B cell (primary cell): ENCODE results near the gene KYNU. TPM values are rescaled to one million over a fixed set of nuclear protein-coding genes. Genes with fewer than 3 reads are reported as not detected.

ENCODE experiments used
- ATAC-seq: fragments of 200-7000 bp; cut with Tn5 transposase; one replicate; pipeline ENCODE4 v1.10.0; 2021; ENCODE audit warnings: low read depth, mild to moderate bottlenecking, moderate number of reproducible peaks, moderate library complexity
- CTCF ChIA-PET: fragments of 350-600 bp; sonication (Branson Sonifier 250); formaldehyde crosslinking; loops from one replicate; lab custom pipeline; 2021; ENCODE audit warnings: antibody characterized with exemption, inconsistent platforms; lab: Charles Lee
- POLR2A ChIA-PET: fragments of 350-600 bp; sonication (Branson Sonifier 250); formaldehyde crosslinking; loops from one replicate; lab custom pipeline; 2021; ENCODE audit warnings: antibody characterized with exemption; lab: Charles Lee
- DNase-seq: peaks from one replicate; pipeline ENCODE4 v3.0.0; 2013
- H2AFZ ChIP-seq: 2 replicates; pipeline ENCODE4 v1.6.1; 2012; ENCODE audit warnings: mild to moderate bottlenecking, low read depth, low read length; ENCODE audit not compliant: insufficient read depth, poor library complexity, severe bottlenecking
- H3K27ac ChIP-seq, 2 donors: 1 replicate in 1 of 2; 2 replicates in 1 of 2; pipeline ENCODE4 v1.5.1; 2012 to 2013; ENCODE audit warnings: low read length in 2 of 2, mild to moderate bottlenecking in 2 of 2, moderate library complexity in 1 of 2
- H3K27me3 ChIP-seq, 4 experiments: fragments of 200-600 bp in 1 of 4; sonication (generic) in 1 of 4; replicated peaks in 1 of 4; 1 replicate in 2 of 4; 2 replicates in 2 of 4; pipeline versions ENCODE4 v1.6.1 to v1.7.0; 2013 to 2016; ENCODE audit warnings: low read length in 3 of 4, mild to moderate bottlenecking in 2 of 4, mixed read lengths in 1 of 4, moderate library complexity in 1 of 4; ENCODE audit not compliant: insufficient read depth in 4 of 4, control insufficient read depth in 3 of 4; ENCODE audit errors: control extremely low read depth in 1 of 4
- H3K36me3 ChIP-seq, 2 experiments: replicated peaks in 1 of 2; 1 replicate in 1 of 2; 2 replicates in 1 of 2; pipeline versions ENCODE4 v1.6.1 to v1.7.1; 2013; ENCODE audit warnings: low read length in 1 of 2; ENCODE audit not compliant: insufficient read depth in 2 of 2, control insufficient read depth in 1 of 2; ENCODE audit errors: control extremely low read depth in 1 of 2, extremely low read depth in 1 of 2
- H3K4me1 ChIP-seq, 2 donors: fragments of 200-600 bp in 1 of 2; sonication (generic) in 1 of 2; 1 replicate in 1 of 2; 2 replicates in 1 of 2; pipeline versions ENCODE4 v1.5.1 to v1.6.1; 2013 to 2017; ENCODE audit warnings: low read length in 2 of 2; ENCODE audit not compliant: control insufficient read depth in 2 of 2, insufficient read depth in 2 of 2
- H3K4me2 ChIP-seq: replicated peaks from 2 replicates; pipeline ENCODE3; 2012; ENCODE audit warnings: mild to moderate bottlenecking, low read depth, low read length; ENCODE audit not compliant: poor library complexity, severe bottlenecking
- H3K4me3 ChIP-seq, 5 experiments: fragments of 200-600 bp in 1 of 5; sonication (generic) in 1 of 5; 1 replicate in 3 of 5; 2 replicates in 2 of 5; pipeline versions ENCODE4 v1.5.1 to v1.7.0; 2011 to 2016; ENCODE audit warnings: low read length in 4 of 5, mild to moderate bottlenecking in 4 of 5, low read depth in 2 of 5, control low read depth in 1 of 5, moderate library complexity in 1 of 5; ENCODE audit not compliant: insufficient read depth in 1 of 5; ENCODE audit errors: control extremely low read depth in 1 of 5, extremely low read depth in 1 of 5
- H3K79me2 ChIP-seq: fragments of 200-600 bp; sonication (generic); one replicate; pipeline ENCODE4 v1.6.0; 2016; ENCODE audit warnings: low read length; ENCODE audit not compliant: control insufficient read depth, insufficient read depth
- H3K9ac ChIP-seq: fragments of 200-600 bp; sonication (generic); 2 replicates; pipeline ENCODE4 v1.6.1; 2017; ENCODE audit warnings: mild to moderate bottlenecking, low read length, moderate library complexity
- H3K9me3 ChIP-seq, 3 donors: one replicate each; pipeline versions ENCODE4 v1.6.1 to v1.7.1; 2013; ENCODE audit warnings: low read length in 2 of 3; ENCODE audit not compliant: control insufficient read depth in 2 of 3, insufficient read depth in 1 of 3; ENCODE audit errors: control extremely low read depth in 1 of 3
- H4K20me1 ChIP-seq: 2 replicates; pipeline ENCODE4 v1.6.0; 2012; ENCODE audit warnings: mild to moderate bottlenecking, low read length; ENCODE audit not compliant: insufficient read depth, control insufficient read depth, poor library complexity, severe bottlenecking
- H3K27ac Mint-ChIP-seq: one replicate; pipeline ENCODE4 v1.8.0; 2021; ENCODE audit warnings: mixed read lengths
- H3K27me3 Mint-ChIP-seq: one replicate; pipeline ENCODE4 v1.8.0; 2021; ENCODE audit warnings: mixed read lengths
- H3K4me1 Mint-ChIP-seq: one replicate; pipeline ENCODE4 v1.8.0; 2021; ENCODE audit warnings: mixed read lengths
- H3K4me3 Mint-ChIP-seq: one replicate; pipeline ENCODE4 v1.8.0; 2021; ENCODE audit warnings: mixed read lengths
- H3K9me3 Mint-ChIP-seq: one replicate; pipeline ENCODE4 v1.8.0; 2022; ENCODE audit warnings: mixed read lengths; ENCODE audit not compliant: insufficient read depth
- EZH2 ChIP-seq: IDR thresholded peaks from 2 replicates; pipeline ENCODE4 v1.6.1; 2012; ENCODE audit warnings: borderline replicate concordance, low read depth, mild to moderate bottlenecking, moderate library complexity, low read length; ENCODE audit not compliant: insufficient read depth, poor library complexity, severe bottlenecking
- WGBS: methylation state at CpG from one replicate; pipeline ENCODE4 v1.1.5; 2013; ENCODE audit warnings: missing lambda C conversion rate; ENCODE audit not compliant: insufficient coverage; 5-methylcytosine and 5-hydroxymethylcytosine counted together
- intact Hi-C: fragments of 100-400 bp; cut with micrococcal nuclease; formaldehyde crosslinking; loops from one replicate; pipeline ENCODE4 v1.10.0; 2022
- polyA plus RNA-seq: library from polyadenylated mRNA; depleted of rRNA; stranded (reverse); fragments of >200 nt; gene quantifications from 2 replicates; pipeline ENCODE4 v1.2.3, GENCODE V29; 2012
- total RNA-seq, 2 donors: library from RNA; stranded (reverse); fragments of 120-200 nt in 1 of 2; gene quantifications; 1 replicate in 1 of 2; 2 replicates in 1 of 2; pipeline versions ENCODE4 v1.2.3 to v1.2.4, GENCODE V29; 2013 to 2022
- TF ChIP-seq, protein P1 (sequence below): fragments of 200-600 bp; IDR thresholded peaks from one replicate; pipeline ENCODE4 v1.8.0; 2022; ENCODE audit warnings: antibody characterized with exemption, mild to moderate bottlenecking

The KYNU gene
- total and polyA plus RNA-seq, 2 donors (not counting 1 experiment from before 2014, with no cell fraction given), result 14.5 to 46.2 TPM

DNA sequence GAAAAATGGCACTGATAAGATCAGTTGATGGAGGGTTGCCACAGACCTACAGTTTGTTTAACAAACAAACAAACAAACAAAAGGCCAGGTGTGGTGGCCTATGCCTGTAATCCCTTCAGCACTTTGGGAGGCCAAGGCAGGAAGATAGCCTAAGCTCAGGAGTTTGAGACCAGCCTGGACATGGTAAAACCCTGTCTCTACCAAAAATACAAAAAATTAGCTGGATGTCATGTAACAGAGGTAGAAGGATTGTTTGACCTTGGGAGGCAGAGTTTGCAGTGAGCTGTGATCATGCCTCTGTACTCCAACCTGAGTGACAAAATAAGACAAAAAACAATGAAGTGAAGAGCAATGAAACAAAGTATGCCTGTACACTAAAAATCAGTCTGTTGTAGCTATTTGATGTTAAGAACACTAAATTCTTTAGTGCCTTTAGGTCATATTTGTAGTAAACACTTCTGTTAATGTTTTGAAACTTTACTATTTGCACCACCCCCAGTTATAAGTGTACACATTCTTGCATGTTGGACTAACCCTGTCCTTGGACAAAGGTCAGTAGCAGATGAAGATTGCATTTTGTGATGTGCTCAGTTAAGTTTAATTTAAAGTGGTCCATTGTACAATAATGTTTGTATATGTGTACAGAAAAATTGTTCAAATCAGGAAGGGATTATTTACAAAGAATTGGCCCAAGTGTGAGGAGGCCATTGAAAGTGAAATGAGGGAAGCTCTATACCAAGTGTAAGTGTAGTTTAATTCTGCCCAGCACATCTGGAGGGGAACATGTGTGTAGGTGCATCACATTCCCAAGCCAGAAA lies 73.9 kb downstream of the KYNU start:
- Histone ChIP-seq H3K36me3 (peaks cover 0 to 62% of the 10 kb centered on the region in 2 experiments), H3K9me3 (peaks cover 0 to 8% (median 0%) of the 10 kb centered on the region in 3 donors), H3K79me2 (no peaks in the 10 kb centered on the region), H4K20me1 (no peaks in the 10 kb centered on the region), H3K9ac (no peak overlapping the region), H3K27me3 (no peaks in the 10 kb centered on the region), H3K4me2 (no peak overlapping the region), H3K27ac (no peak overlapping the region), H3K4me1 (no peaks in the 10 kb centered on the region), H3K4me3 (no peak overlapping the region), H2AFZ (no peak overlapping the region)
- POLR2A ChIA-PET, result no interaction called here
- CTCF ChIA-PET, result interaction anchor here (0.7 to 1.3 kb wide), 2 partner anchors 38 to 334 kb away, joined by 3 to 4 read pairs; no protein-coding TSS in a partner anchor
- Mint-ChIP-seq H3K27ac (no peak overlapping the region), H3K4me1 (peaks cover 16% of the 10 kb centered on the region), H3K9me3 (peaks cover 12% of the 10 kb centered on the region), H3K4me3 (no peak overlapping the region), H3K27me3 (no peaks in the 10 kb centered on the region)
- ATAC-seq, result no peak
- no peak for DNase-seq
- intact Hi-C loops, result loop anchor here (10.0 kb wide), 1 partner anchor 1537 kb away; no protein-coding TSS in a partner anchor
- TF ChIP-seq EZH2, result no peak
- TF ChIP-seq, protein P1, sequence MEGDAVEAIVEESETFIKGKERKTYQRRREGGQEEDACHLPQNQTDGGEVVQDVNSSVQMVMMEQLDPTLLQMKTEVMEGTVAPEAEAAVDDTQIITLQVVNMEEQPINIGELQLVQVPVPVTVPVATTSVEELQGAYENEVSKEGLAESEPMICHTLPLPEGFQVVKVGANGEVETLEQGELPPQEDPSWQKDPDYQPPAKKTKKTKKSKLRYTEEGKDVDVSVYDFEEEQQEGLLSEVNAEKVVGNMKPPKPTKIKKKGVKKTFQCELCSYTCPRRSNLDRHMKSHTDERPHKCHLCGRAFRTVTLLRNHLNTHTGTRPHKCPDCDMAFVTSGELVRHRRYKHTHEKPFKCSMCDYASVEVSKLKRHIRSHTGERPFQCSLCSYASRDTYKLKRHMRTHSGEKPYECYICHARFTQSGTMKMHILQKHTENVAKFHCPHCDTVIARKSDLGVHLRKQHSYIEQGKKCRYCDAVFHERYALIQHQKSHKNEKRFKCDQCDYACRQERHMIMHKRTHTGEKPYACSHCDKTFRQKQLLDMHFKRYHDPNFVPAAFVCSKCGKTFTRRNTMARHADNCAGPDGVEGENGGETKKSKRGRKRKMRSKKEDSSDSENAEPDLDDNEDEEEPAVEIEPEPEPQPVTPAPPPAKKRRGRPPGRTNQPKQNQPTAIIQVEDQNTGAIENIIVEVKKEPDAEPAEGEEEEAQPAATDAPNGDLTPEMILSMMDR, result no peak

DNA sequence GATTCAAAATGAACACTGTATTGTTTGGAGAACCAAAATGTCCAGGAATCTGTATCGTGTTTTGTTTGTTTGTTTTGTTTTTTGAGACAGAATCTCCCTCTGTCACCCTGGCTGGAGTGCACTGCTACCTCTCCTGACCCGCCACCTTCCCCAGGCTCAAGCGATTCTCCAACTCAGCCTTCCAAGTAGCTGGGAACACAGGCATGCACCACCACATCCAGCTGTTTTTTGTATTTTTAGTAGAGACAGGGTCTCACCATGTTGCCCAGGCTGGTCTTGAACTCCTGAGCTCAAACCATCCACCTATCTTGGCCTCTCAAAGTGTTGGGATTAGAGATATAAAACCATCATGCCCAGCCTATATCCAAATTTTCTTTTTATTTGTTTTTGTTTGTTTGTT lies 74.6 kb downstream of the KYNU start:
- Mint-ChIP-seq H3K4me1 (peaks cover 16% of the 10 kb centered on the region), H3K9me3 (peaks cover 12% of the 10 kb centered on the region), H3K27ac (no peak overlapping the region), H3K4me3 (no peak overlapping the region), H3K27me3 (no peaks in the 10 kb centered on the region)
- no peak for ATAC-seq
- Histone ChIP-seq H2AFZ (no peak overlapping the region), H3K79me2 (no peaks in the 10 kb centered on the region), H3K4me2 (no peak overlapping the region), H4K20me1 (no peaks in the 10 kb centered on the region), H3K27me3 (no peaks in the 10 kb centered on the region), H3K4me3 (no peak overlapping the region), H3K4me1 (no peaks in the 10 kb centered on the region), H3K27ac (no peak overlapping the region), H3K9ac (no peak overlapping the region), H3K36me3 (peaks cover 0 to 59% of the 10 kb centered on the region in 2 experiments), H3K9me3 (peaks cover 0 to 8% (median 0%) of the 10 kb centered on the region in 3 donors)
- DNase-seq, result no peak
- POLR2A ChIA-PET, result no interaction called here
- CTCF ChIA-PET, result interaction anchor here (0.7 to 1.3 kb wide), 2 partner anchors 38 to 335 kb away, joined by 3 to 4 read pairs; no protein-coding TSS in a partner anchor
- WGBS, result no CpG with 5 or more reads among the region's 3 CpGs
- intact Hi-C loops, result loop anchor here (10.0 kb wide), 1 partner anchor 1537 kb away; no protein-coding TSS in a partner anchor
- TF ChIP-seq, protein P1, result no peak
- TF ChIP-seq EZH2, result no peak
